Measurements from ENCODE around the gene C2orf72. TPM values are rescaled to one million over a fixed set of nuclear protein-coding genes. Genes with fewer than 3 reads are reported as not detected.
A peak's percentile ranks its signal among the peaks of the same experiment; 100 is the strongest.

Gene C2orf72
- total and polyA plus RNA-seq, 2 of the 13 experiments (the other 11 are each of a cell fraction or from before 2014, with no cell fraction given): 147 to 203 TPM

DNA sequence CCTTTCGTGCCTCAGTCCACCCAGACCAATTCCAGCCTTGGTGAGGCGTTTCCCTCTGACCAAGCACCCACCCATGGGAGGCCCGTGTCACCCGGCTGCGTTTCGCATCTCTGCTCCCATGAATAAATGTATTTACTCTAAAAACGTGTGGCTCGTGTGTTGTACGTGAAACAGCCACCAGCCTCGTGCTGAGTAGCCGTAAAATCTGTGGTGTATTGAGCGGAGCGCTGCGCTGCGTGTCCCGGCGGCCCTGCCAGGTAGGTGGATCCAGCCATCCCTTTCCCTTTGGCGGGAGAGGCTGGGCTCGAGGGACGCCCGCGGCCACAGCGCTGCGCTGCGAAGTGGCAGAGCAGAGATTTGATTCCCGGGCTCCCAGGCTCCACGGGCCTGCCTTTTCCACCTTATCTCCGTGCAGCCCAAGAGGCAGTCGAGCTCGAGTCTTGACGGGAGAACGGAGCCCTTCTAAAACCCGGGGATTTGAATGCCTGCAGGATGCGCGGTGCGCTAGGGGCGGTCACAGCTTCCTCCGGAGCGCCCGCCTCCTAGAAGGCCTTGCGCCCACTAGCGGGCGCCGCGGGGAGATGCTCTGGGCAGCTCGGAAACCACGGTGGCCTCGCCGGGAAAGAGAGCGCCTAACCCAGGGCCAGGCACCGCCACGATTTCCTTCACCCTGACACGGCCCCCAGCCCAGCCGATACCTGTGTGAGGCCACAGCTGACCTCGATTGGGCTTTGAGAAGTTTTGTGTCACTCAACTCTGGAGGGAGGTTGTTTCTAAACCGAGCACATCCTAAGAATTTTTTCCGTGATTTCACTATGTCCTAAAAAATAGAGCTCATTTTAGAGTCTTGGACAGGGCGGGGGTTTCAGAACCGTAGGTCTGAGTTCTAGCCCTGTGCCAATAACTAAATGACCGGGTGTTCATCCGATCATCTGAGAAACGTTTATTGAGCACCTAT is 15.4 kb downstream of the C2orf72 start (continued):
- TF ChIP-seq ZNF652 (CRISPR knock-in tag; IDR thresholded peaks at IDR 0.05; ENCODE audit: borderline replicate concordance, low read depth): no peak
- TF ChIP-seq ZNF841 (CRISPR knock-in tag; IDR thresholded peaks at IDR 0.05; ENCODE audit: borderline replicate concordance): no peak
- TF ChIP-seq NR2F2 (IDR thresholded peaks at IDR 0.05; ENCODE audit: borderline replicate concordance, low read depth): no peak
- TF ChIP-seq CBFB (CRISPR knock-in tag; IDR thresholded peaks at IDR 0.05): no peak
- peak; percentile 81 for TF ChIP-seq ZNF430 (CRISPR knock-in tag; IDR thresholded peaks at IDR 0.05)
- TF ChIP-seq ZSCAN31 (CRISPR knock-in tag; IDR thresholded peaks at IDR 0.05; ENCODE audit: low read depth): peak; percentile 96
- TF ChIP-seq, protein P1, sequence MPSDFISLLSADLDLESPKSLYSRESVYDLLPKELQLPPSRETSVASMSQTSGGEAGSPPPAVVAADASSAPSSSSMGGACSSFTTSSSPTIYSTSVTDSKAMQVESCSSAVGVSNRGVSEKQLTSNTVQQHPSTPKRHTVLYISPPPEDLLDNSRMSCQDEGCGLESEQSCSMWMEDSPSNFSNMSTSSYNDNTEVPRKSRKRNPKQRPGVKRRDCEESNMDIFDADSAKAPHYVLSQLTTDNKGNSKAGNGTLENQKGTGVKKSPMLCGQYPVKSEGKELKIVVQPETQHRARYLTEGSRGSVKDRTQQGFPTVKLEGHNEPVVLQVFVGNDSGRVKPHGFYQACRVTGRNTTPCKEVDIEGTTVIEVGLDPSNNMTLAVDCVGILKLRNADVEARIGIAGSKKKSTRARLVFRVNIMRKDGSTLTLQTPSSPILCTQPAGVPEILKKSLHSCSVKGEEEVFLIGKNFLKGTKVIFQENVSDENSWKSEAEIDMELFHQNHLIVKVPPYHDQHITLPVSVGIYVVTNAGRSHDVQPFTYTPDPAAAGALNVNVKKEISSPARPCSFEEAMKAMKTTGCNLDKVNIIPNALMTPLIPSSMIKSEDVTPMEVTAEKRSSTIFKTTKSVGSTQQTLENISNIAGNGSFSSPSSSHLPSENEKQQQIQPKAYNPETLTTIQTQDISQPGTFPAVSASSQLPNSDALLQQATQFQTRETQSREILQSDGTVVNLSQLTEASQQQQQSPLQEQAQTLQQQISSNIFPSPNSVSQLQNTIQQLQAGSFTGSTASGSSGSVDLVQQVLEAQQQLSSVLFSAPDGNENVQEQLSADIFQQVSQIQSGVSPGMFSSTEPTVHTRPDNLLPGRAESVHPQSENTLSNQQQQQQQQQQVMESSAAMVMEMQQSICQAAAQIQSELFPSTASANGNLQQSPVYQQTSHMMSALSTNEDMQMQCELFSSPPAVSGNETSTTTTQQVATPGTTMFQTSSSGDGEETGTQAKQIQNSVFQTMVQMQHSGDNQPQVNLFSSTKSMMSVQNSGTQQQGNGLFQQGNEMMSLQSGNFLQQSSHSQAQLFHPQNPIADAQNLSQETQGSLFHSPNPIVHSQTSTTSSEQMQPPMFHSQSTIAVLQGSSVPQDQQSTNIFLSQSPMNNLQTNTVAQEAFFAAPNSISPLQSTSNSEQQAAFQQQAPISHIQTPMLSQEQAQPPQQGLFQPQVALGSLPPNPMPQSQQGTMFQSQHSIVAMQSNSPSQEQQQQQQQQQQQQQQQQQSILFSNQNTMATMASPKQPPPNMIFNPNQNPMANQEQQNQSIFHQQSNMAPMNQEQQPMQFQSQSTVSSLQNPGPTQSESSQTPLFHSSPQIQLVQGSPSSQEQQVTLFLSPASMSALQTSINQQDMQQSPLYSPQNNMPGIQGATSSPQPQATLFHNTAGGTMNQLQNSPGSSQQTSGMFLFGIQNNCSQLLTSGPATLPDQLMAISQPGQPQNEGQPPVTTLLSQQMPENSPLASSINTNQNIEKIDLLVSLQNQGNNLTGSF (CRISPR knock-in tag; IDR thresholded peaks at IDR 0.05): peak; percentile 73; the same call in 1 of the 2 replicates
- no peak for TF ChIP-seq ZNF816 (CRISPR knock-in tag; IDR thresholded peaks at IDR 0.05; ENCODE audit: borderline replicate concordance)
- no peak; the same call in 1 of the 2 replicates for TF ChIP-seq ZNF33A (CRISPR knock-in tag; IDR thresholded peaks at IDR 0.05; ENCODE audit: borderline replicate concordance)
- peak; percentile 74; the same call in 1 of the 2 replicates for TF ChIP-seq ZKSCAN8 (CRISPR knock-in tag; IDR thresholded peaks at IDR 0.05; ENCODE audit: borderline replicate concordance)
- peak; percentile 50; the same call in 1 of the 2 replicates for TF ChIP-seq ZBTB42 (CRISPR knock-in tag; IDR thresholded peaks at IDR 0.05)
- TF ChIP-seq ZNF850 (CRISPR knock-in tag; conservative IDR thresholded peaks at IDR 0.05): no peak
- TF ChIP-seq U2AF2 (IDR thresholded peaks at IDR 0.05; ENCODE audit: low read depth, low read length): no peak
- 0 out of 2 replicates have a peak, but pooled peaks have one; percentile 47 for TF ChIP-seq ZNF296 (CRISPR knock-in tag; conservative IDR thresholded peaks at IDR 0.05)
- peak; percentile 84; the same call in 1 of the 2 replicates for TF ChIP-seq KLF13 (CRISPR knock-in tag; IDR thresholded peaks at IDR 0.05)
- TF ChIP-seq MEIS1 (CRISPR knock-in tag; IDR thresholded peaks at IDR 0.05; ENCODE audit: borderline replicate concordance): peak; percentile 98
- TF ChIP-seq POLR2G (IDR thresholded peaks at IDR 0.05; ENCODE audit: low read depth, low read length): peak; percentile 73
- TF ChIP-seq FOXK2 (IDR thresholded peaks at IDR 0.05): no peak
- TF ChIP-seq ZNF775 (CRISPR knock-in tag; IDR thresholded peaks at IDR 0.05; ENCODE audit: borderline replicate concordance): peak; percentile 65; the same call in 1 of the 2 replicates
- TF ChIP-seq, protein P2, sequence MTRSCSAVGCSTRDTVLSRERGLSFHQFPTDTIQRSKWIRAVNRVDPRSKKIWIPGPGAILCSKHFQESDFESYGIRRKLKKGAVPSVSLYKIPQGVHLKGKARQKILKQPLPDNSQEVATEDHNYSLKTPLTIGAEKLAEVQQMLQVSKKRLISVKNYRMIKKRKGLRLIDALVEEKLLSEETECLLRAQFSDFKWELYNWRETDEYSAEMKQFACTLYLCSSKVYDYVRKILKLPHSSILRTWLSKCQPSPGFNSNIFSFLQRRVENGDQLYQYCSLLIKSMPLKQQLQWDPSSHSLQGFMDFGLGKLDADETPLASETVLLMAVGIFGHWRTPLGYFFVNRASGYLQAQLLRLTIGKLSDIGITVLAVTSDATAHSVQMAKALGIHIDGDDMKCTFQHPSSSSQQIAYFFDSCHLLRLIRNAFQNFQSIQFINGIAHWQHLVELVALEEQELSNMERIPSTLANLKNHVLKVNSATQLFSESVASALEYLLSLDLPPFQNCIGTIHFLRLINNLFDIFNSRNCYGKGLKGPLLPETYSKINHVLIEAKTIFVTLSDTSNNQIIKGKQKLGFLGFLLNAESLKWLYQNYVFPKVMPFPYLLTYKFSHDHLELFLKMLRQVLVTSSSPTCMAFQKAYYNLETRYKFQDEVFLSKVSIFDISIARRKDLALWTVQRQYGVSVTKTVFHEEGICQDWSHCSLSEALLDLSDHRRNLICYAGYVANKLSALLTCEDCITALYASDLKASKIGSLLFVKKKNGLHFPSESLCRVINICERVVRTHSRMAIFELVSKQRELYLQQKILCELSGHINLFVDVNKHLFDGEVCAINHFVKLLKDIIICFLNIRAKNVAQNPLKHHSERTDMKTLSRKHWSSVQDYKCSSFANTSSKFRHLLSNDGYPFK (CRISPR knock-in tag; IDR thresholded peaks at IDR 0.05; ENCODE audit: borderline replicate concordance): peak; percentile 83

Data from HepG2 (cell line).